MG63 (cell line): ENCODE measurements around the gene ARRDC3. TPM values are rescaled to one million over a fixed set of nuclear protein-coding genes. Genes with fewer than 3 reads are reported as not detected.
"Not testable (repeated sequence)": the region's sequence is repeated elsewhere in the genome, so short reads cannot be mapped to it uniquely, and the experiment has no call there.

Experiments
- DNase-seq: peaks from one replicate; pipeline ENCODE4 v3.0.0-alpha.2; 2020
- H3K27me3 ChIP-seq: fragments of 250-450 bp; sonication (Bioruptor Pico); 2 replicates; pipeline ENCODE4 v1.5.1; 2020; ENCODE audit warnings: mild to moderate bottlenecking, moderate library complexity
- H3K36me3 ChIP-seq: fragments of 250-450 bp; sonication (Bioruptor Pico); 2 replicates; pipeline ENCODE4 v1.5.1; 2020; ENCODE audit warnings: mild to moderate bottlenecking, moderate library complexity
- H3K4me3 ChIP-seq: fragments of 250-450 bp; sonication (Bioruptor Pico); 2 replicates; pipeline ENCODE4 v1.5.1; 2020; ENCODE audit warnings: mild to moderate bottlenecking, moderate library complexity
- H3K9me3 ChIP-seq: fragments of 250-450 bp; sonication (Bioruptor Pico); 2 replicates; pipeline ENCODE4 v1.5.1; 2020; ENCODE audit warnings: mild to moderate bottlenecking, moderate library complexity
- total RNA-seq: library from RNA; depleted of rRNA; stranded (reverse); fragments of >200 nt; shearing (Covaris generic); gene quantifications from 2 replicates; pipeline ENCODE4 v1.2.3, GENCODE V29; 2014; ENCODE audit warnings: low replicate concordance

ARRDC3 gene
- total RNA-seq, 1 experiment from 2014 or later, result 66.1 TPM

DNA sequence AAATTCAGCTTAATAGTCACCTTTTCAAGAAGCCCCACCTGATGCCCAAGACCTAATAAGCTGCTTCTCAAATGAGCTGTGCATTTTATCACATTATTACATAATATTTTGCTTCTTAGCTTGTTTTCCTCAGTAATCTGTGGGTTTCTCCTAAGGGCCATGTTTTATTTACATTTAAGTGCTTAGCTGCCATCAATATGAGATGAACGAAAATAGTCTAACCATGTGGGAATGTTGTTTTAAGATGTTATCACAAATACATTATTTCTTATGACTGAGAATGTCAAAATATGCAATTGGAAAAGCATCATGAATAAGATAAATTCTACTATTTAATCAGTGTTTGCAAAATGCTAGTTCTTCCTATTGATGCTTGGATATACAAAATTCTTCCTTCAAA lies 10.1 kb downstream of the ARRDC3 start:
- no peak for DNase-seq
- no peaks in the 10 kb centered on the region for H3K27me3 ChIP-seq
- no peaks in the 10 kb centered on the region for H3K9me3 ChIP-seq
- H3K4me3 ChIP-seq, result no peak overlapping the region
- H3K36me3 ChIP-seq, result peaks cover 99% of the 10 kb centered on the region

DNA sequence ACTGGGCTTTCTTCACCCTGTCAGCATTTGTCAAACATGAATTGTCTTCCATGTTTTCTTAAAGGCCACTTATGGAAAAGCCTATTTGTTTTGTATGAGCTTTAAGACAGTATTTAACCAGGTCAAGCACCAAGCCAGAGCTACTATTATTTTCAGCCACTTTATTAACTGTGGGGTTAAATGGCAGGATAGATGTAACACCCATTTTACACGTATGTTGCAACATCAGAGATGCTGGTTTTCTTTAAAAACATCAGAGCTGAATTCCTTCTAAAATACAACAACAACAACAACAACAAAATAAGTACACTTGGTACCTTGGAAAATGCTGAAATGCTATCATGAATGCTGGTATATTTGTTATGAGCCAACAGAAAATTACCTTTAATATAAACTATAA lies 13.6 kb downstream of the ARRDC3 start:
- H3K36me3 ChIP-seq, result peaks cover 72% of the 10 kb centered on the region
- no peak for DNase-seq
- H3K4me3 ChIP-seq, result no peak overlapping the region
- no peaks in the 10 kb centered on the region for H3K27me3 ChIP-seq
- no peaks in the 10 kb centered on the region for H3K9me3 ChIP-seq

DNA sequence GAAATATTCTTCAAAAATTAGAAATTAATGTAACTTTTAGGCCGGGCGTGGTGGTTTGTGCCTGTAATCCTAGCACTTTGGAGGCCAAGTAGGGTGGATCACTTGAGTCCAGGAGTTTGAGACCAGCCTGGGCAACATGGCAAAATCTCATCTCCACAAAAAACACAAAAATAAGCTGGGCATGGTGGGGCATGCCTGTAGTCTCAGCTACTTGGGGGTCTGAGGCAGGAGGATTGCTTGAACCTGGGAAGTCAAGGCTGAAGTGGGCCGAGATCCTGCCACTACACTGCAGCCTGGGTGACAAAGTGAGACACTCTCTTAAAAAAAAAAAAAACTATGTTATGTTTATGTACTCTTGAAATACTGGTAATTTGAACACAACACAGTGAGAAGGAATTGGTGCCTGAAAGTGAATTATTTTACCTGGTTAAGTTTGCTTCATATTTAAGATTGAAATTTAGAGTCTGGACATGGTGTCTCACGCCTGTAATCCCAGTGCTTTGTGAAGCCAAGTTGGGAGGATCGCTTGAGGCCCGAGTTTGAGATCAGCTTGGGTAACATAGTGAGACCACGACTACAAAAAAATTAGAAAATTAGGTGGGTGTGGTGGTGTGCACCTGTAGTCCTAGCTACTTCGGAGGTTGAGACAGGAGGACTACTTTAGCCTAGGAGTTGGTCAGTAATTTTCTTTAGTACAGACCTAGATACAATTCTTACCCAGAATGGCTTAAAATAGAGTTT lies 15.0 kb downstream of the ARRDC3 start:
- no peak for DNase-seq
- peaks cover 59% of the 10 kb centered on the region for H3K36me3 ChIP-seq

DNA sequence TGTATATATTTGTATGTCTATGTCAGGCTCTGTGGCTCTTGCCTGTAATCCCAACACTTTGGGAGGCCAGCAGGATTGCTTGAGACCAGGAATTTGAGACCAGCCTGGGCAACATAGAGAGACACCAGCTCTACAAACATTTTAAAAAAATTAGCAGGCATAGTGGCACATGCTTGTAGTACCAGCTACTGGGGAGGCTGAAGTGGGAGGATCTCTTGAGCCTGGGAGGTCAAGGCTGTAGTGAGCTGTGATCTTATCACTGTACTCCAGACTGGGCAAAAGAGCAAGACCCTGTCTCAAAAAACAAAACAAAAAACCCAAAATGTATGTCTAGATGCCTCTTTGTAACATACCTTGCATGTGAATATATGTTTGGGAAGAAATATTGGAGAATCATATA lies 15.8 kb downstream of the ARRDC3 start:
- no peaks in the 10 kb centered on the region for H3K27me3 ChIP-seq
- DNase-seq, result no peak
- no peaks in the 10 kb centered on the region for H3K9me3 ChIP-seq
- peaks cover 52% of the 10 kb centered on the region for H3K36me3 ChIP-seq
- no peak overlapping the region for H3K4me3 ChIP-seq

More for the DNA sequence above, 15.0 kb downstream of the ARRDC3 start:
- Histone ChIP-seq H3K9me3 (no peaks in the 10 kb centered on the region), H3K27me3 (no peaks in the 10 kb centered on the region), H3K4me3 (no peak overlapping the region)

DNA sequence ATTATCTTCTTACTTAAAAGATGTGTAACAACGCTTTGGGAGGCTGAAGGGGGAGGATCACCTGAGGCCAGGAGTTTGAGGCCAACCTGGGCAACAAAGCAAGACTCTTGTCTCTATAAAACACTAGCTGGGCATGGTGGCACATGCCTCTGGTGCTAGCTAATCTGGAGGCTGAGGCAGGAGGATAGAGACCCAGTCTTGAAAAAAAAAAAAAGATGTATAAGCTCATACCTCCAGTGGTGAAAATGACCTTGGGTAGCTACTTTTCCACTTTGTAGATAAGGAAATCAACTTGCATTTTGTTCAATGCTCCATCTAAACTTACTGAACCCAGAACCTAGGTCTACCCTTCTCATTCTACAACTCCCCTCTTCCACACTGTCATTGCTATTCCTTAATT lies 16.6 kb downstream of the ARRDC3 start:
- no peak for DNase-seq
- H3K36me3 ChIP-seq, result peaks cover 44% of the 10 kb centered on the region
- no peaks in the 10 kb centered on the region for H3K27me3 ChIP-seq
- no peaks in the 10 kb centered on the region for H3K9me3 ChIP-seq
- no peak overlapping the region for H3K4me3 ChIP-seq

DNA sequence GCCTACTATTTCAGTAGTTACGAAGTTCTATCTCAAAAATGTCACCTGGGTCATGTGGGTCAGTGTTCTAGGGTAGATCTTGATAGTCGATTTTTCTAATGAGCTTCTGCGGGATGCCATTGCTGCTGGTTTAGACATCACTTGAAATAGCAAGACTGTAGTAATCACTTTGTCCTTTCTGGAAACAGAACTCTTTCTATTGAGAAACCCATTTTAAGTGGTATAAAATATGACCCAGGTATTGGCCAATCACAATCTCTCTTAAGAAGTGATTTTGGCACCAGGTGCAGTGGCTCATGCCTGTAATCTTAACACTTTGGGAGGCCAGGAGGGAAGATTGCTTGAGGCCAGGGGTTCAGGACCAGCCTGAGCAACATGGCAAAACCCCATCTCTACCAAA lies 17.6 kb downstream of the ARRDC3 start:
- Histone ChIP-seq H3K36me3 (peaks cover 33% of the 10 kb centered on the region), H3K4me3 (no peak overlapping the region), H3K9me3 (no peaks in the 10 kb centered on the region), H3K27me3 (no peaks in the 10 kb centered on the region)
- DNase-seq, result no peak

DNA sequence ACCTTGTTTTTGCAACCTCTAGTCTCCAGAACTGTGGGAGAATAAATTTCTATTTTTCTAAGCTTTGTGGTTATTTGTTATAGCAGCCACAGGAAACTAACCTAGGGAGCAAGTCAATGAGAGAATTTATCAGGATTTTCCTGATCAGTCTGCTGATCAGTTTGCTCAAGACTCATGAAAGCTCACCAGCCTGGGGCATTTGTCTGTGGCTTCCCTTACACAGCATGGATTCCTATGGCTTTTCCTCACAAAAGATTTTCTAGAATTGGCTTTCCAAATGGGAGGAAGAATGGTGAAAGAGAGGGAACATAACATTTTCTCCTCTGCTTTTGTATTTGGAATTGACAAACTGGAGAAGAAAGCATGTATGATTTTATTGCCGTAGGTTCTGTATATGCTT lies 20.2 kb downstream of the ARRDC3 start:
- peaks cover 7% of the 10 kb centered on the region for H3K36me3 ChIP-seq
- no peak overlapping the region for H3K4me3 ChIP-seq
- no peaks in the 10 kb centered on the region for H3K27me3 ChIP-seq
- no peaks in the 10 kb centered on the region for H3K9me3 ChIP-seq
- DNase-seq, result no peak

DNA sequence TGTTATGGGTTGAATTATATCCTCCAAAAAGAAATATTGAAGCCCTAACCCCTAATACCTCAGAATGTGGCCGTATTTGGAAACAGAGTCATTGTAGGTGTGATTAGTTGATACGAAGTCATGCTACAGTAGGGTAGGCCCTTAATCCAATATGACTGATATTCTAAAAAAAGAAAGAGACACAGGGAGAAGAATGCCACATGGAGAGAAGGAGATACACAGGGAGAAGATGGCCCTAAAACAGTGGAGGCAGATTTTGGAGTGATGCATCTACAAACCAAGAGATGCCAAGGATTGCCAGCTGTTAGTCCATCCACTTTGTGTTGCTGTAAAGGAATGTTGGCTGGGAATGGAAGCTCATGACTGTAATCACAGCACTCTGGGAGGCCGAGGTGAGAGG lies 21.3 kb downstream of the ARRDC3 start:
- H3K27me3 ChIP-seq, result no peaks in the 10 kb centered on the region
- no peaks in the 10 kb centered on the region for H3K9me3 ChIP-seq
- H3K36me3 ChIP-seq, result no peaks in the 10 kb centered on the region
- no peak for DNase-seq
- no peak overlapping the region for H3K4me3 ChIP-seq

DNA sequence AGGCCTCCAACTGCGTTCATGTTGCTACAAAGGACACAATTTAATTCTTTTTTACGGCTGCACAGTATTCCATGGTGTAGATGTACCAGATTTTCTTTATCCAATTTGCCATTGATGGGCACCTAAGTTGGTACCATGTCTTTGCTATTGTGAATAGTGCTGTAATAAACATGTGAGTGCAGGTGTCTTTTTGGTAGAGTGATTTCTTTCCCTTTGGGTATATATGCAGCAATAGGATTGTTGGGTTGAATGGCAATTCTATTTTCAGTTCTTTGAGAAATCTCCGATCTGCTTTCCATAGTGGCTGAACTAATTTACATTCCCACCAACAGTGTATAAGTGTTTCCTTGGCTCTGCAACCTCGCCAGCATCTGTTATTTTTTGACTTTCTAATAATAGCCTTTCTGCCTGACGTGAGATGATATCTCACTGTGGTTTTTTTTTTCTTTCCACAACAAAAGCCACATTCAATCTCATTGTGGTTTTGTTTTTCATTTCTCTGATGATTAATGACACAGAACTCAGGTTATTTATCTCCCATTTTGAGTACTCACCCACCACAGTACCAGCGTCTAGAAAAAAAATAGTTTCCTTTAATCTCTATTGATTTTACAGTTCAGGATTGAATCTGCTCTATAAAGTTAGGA lies 21.9 kb downstream of the ARRDC3 start:
- Histone ChIP-seq H3K4me3 (no peak overlapping the region), H3K36me3 (no peaks in the 10 kb centered on the region), H3K27me3 (no peaks in the 10 kb centered on the region), H3K9me3 (no peaks in the 10 kb centered on the region)
- no peak for DNase-seq

DNA sequence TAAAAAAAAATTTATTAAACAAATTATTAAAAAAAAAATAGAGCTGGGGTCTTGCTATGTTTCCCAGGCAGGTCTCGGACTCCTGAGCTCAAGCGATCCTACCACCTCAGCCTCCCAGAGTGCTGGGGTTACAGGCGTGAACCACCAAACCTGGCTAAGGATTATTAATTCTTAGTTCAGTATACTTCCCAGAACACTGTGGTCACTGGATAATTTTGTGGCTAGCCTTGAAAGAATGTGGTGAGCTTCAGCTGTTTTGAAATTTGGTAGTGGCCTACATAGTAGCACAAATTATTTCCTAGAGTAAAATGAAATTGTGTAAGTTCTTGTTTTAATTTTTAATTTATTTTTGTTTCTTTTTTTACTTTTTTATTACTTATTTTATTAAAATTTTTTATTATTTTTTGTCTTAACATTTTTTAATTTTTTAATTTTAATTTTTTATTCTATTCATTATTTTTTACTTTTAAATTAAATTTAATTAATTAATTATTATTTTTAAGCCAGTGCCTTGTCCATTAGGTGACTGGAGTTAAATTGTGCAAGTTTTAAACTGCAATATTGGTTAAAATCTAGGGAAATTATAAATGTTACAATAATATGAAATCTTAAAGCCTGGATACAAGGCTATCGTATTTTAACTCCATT lies 23.0 kb downstream of the ARRDC3 start:
- no peak for DNase-seq
- no peaks in the 10 kb centered on the region for H3K36me3 ChIP-seq
- H3K9me3 ChIP-seq, result no peaks in the 10 kb centered on the region
- H3K4me3 ChIP-seq, result no peak overlapping the region
- no peaks in the 10 kb centered on the region for H3K27me3 ChIP-seq

DNA sequence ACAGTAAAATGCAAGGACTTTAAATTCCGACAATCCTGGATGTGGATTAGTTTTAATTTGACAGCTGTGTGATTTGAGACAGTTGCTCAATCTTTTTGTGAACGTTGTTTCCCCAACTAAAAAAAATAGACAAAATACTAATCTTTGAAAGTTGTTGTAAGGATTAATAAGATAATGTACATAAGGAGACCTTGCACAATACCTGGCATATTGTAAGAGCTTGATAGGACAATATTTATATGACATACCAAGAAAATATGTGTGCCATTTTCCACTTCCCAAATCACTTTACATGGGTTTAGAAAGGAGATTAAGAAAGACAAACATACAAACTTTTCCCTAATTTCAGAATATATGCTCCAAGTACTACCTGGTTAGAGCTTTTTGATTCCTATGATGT lies 25.3 kb downstream of the ARRDC3 start:
- Histone ChIP-seq H3K36me3 (no peaks in the 10 kb centered on the region), H3K9me3 (no peaks in the 10 kb centered on the region), H3K4me3 (no peak overlapping the region), H3K27me3 (no peaks in the 10 kb centered on the region)
- DNase-seq, result no peak

DNA sequence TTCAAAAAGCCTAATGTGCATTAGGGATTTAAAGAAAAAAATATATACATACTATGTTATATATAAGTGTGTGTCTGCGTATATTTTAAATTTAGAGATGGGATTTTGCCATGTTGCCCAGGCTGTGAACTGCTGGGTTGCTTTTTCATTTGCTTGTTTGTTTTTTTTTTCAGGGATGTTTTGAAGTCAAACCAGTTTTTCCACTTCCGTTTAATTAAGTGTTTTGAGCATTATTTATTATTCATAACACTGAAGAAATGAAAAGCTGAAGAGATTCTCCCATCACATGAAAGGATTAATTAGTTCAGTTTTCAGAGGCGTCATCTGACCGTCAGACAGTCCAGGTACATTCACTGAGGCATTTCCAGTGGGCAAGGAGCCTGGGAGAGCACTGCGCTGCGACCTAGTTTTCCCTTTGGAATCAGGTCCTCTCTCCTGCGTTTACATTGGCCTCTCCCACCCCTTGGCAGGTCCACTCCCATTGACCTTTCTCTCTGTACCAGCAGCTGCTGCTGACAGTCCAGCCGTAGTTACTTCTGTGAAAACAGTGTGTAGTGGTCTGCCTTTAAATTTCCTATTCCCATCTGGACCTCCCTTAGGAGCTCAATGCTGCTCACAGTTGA lies 26.0 kb downstream of the ARRDC3 start:
- Histone ChIP-seq H3K4me3 (no peak overlapping the region), H3K27me3 (no peaks in the 10 kb centered on the region), H3K9me3 (no peaks in the 10 kb centered on the region), H3K36me3 (no peaks in the 10 kb centered on the region)
- DNase-seq, result no peak

DNA sequence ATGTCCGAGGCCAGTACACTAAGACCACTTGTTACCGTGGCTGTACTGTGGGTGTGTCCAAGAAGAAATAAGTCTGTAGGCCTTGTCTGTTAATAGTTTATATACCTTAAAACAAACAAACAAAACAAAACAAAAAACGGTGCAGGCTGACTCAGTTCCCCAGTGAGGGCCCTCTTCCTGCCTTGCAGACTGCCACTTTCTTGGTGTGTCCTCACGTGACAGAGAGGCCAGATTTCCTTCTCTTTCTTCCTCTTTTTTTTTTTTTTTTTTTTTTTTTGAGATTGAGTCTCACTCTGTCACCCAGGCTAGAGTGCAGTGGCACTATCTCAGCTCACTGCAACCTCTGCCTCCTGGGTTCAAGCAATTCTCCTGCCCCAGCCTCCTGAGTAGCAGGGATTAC lies 28.2 kb downstream of the ARRDC3 start:
- not testable (repeated sequence) for DNase-seq, H3K36me3 ChIP-seq, H3K9me3 ChIP-seq, H3K4me3 ChIP-seq, H3K27me3 ChIP-seq

DNA sequence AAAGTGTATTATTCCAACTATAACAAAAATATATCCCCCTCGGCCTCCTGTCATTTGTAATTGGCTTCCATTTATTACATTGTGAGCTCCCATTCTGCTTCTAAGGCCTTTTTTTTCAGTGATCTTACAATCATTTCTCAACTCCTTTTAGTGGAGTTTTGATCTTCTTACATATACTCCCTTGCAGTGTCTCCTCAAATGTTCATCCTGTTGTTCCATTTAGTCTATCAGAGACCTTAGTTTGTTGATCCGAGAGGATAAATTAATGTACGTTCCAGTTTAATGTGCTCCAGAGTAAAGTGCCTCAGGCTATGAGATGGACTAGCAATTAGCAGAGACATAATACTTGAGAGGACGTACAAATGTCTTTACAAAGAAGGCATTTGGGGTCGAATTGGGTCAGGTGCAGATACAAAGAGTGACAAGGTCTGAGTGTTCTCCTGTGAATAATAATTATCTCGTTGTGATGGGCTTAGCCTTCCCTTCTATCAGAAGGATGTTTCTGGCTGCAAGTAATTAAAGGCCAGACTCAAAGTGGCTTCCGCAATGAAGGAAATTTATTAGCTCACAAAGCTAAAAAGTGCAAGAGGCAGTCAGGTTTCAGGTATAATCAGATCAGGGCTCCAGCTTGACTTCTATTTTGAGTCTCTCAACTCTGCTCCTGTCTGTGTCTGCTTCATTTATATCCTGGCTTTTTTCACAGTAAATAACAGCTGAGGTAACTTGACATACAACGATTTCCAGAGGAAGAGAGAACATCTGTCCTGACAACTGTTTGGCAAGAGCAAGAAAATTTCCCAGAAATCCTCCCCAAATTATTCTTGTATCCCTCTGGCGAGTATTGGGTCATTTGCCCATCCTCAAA lies 30.1 kb downstream of the ARRDC3 start:
- DNase-seq, result no peak

DNA sequence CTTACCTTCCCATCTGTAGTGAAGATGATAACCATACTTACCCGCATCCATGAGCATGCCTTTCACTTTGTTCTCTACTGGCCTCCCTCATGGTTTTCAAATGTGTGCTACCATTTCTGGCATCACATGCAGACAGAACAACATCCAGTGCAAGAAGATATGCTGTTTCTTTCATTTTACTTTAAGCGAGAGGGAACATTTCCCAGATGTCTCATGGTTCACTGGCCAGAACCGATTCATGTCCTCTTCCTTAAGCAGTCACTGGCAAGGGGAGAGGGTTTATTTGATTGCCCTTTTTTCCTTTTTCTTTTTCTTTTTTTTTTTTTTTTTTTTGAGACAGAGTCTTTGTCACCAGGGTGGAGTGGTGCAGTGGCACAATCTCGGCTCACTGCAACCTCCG lies 37.7 kb downstream of the ARRDC3 start:
- no peak for DNase-seq
- H3K4me3 ChIP-seq, result no peak overlapping the region
- no peaks in the 10 kb centered on the region for H3K27me3 ChIP-seq
- H3K36me3 ChIP-seq, result no peaks in the 10 kb centered on the region
- peaks cover 11% of the 10 kb centered on the region for H3K9me3 ChIP-seq

More for the DNA sequence above, 30.1 kb downstream of the ARRDC3 start:
- Histone ChIP-seq H3K4me3 (no peak overlapping the region), H3K27me3 (no peaks in the 10 kb centered on the region), H3K36me3 (no peaks in the 10 kb centered on the region), H3K9me3 (peaks cover 11% of the 10 kb centered on the region)

DNA sequence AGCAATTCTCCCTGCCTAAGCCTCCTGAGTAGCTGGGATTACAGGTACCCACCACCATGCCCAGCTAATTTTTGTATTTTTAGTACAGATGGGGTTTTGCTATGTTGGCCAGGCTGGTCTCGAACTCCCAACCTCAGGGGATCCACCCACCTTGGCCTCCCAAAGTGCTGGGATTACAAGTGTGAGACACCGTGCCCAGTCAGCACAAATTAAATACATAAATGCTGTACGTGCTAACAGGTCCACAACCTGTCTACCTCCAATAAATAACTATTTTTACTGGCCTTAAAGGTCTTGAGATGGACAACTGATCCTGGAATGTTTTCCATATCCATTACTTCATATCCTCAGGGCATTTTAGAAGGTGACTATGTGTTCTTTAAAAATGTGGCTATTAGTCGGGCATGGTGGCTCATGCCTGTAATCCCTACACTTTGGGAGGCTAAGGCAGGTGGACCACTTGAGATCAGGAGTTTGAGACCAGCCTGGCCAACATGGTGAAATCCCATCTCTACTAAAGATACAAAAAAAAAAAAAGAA lies 38.4 kb downstream of the ARRDC3 start:
- H3K36me3 ChIP-seq, H3K9me3 ChIP-seq, H3K27me3 ChIP-seq, H3K4me3 ChIP-seq, DNase-seq: not testable (repeated sequence)
